GM10248 (cell line): ENCODE data around the gene ADGRV1.
"Not testable (repeated sequence)": the region's sequence is repeated elsewhere in the genome, so short reads cannot be mapped to it uniquely, and the experiment has no call there.

ENCODE experiments used
- CTCF ChIA-PET: fragments of 300-600 bp; sonication (Branson Sonifier 250); formaldehyde crosslinking; extraction: SDS; loops from one replicate; lab custom pipeline; 2021; ENCODE audit warnings: antibody characterized with exemption; lab: Yijun Ruan, JAX
- POLR2A ChIA-PET: fragments of 350-650 bp; sonication (Branson Sonifier 250); formaldehyde crosslinking; extraction: SDS; loops from one replicate; lab custom pipeline; 2020; ENCODE audit warnings: antibody characterized with exemption; lab: Yijun Ruan, JAX
- DNase-seq: peaks from one replicate; pipeline ENCODE4 v3.0.0; 2012; ENCODE audit errors: extremely low spot score
- TF ChIP-seq, protein P1 (sequence below): IDR thresholded peaks from 2 replicates; pipeline ENCODE4 v1.5.1; 2012; ENCODE audit warnings: mild to moderate bottlenecking, low read depth; ENCODE audit errors: extremely low read depth, missing control alignments, control extremely low read depth

ADGRV1 gene

DNA sequence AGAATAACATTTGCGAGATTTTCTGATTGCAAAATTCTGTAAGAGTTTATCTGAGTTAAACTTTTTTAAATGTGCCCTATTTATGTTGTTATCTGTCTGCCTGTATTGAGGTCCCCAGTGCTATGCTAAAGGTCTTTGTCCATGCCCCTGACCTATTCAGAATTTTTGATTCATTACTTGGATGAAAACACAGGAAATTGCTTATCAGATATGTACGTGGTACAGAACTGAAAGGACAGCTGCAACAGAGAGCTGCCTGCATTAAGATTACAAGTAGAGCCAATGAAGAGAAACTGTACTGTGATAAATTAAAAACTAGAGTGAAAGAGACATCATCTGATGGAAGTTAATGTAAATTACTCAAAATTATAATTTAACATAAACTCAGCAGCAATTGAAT lies 408.8 kb downstream of the ADGRV1 start:
- no peak for DNase-seq
- POLR2A ChIA-PET: no interaction called here
- TF ChIP-seq, protein P1, sequence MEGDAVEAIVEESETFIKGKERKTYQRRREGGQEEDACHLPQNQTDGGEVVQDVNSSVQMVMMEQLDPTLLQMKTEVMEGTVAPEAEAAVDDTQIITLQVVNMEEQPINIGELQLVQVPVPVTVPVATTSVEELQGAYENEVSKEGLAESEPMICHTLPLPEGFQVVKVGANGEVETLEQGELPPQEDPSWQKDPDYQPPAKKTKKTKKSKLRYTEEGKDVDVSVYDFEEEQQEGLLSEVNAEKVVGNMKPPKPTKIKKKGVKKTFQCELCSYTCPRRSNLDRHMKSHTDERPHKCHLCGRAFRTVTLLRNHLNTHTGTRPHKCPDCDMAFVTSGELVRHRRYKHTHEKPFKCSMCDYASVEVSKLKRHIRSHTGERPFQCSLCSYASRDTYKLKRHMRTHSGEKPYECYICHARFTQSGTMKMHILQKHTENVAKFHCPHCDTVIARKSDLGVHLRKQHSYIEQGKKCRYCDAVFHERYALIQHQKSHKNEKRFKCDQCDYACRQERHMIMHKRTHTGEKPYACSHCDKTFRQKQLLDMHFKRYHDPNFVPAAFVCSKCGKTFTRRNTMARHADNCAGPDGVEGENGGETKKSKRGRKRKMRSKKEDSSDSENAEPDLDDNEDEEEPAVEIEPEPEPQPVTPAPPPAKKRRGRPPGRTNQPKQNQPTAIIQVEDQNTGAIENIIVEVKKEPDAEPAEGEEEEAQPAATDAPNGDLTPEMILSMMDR: no peak
- CTCF ChIA-PET: interaction anchor here (2.3 kb wide), 1 partner anchor 15 kb away, joined by 6 read pairs; no protein-coding TSS in a partner anchor

DNA sequence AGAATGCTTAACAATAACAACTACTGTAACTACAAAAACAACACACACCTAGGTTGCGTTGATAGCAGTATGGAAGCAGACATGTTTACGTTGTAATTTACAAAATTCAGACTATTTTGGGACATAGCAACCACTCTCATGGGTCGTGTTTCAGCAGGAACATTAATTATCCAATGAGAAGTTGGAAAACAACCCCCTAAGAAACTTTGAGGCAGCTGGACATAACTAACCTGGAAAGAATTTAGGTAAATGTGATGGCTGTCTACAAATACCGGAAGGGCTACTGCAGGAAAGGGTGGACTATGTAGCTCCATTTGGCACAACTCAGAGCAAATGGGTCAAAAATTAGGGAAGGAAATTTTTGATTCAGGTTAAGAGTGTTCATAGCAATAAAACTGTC lies 409.3 kb downstream of the ADGRV1 start:
- ChIA-PET CTCF (no interaction called here), POLR2A (no interaction called here)

DNA sequence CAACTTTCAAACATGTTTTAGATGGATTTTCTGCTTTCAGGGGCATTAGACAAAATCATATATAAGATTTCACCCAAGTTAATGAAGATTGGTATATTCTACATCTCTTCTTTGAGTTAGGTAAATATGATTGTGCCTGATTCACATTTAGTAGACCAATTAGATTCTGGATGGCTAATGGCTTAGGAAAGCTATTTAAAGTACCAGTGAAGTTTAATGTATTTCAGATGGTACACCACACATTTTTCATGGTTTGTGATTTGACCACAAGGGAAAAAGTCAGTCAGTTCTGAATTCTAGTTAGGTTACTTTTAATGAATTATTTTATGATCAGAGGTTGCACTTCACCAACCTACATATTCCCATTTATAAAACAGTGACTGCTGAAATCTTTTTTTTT lies 409.7 kb downstream of the ADGRV1 start:
- TF ChIP-seq, protein P1: no peak
- CTCF ChIA-PET: no interaction called here
- POLR2A ChIA-PET: no interaction called here
- DNase-seq: no peak

More for the DNA sequence above, 409.3 kb downstream of the ADGRV1 start:
- TF ChIP-seq, protein P1: no peak
- DNase-seq: no peak

DNA sequence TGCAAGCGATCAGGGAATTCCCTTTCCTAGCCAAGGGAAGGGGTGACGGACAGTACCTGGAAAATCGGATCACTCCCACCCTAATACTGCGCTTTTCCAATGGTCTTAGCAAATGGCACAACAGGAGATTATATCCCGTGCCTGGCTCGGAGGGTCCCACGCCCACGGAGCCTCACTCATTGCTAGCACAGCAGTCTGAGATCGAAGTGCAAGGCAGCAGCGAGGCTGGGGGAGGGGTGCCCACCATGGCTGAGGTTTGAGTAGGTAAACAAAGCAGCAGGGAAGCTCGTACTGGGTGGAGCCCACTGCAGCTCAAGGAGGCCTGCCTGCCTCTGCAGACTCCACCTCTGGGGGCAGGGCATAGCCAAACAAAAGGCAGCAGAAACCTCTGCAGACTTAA lies 411.3 kb downstream of the ADGRV1 start:
- CTCF ChIA-PET: interaction anchor here (1.4 kb wide), 1 partner anchor 8 kb away, joined by 3 read pairs; no protein-coding TSS in a partner anchor

GRCh38 chr5:90981177-90981576 lies 422.6 kb downstream of the ADGRV1 start:
- DNase-seq: no peak
- ChIA-PET CTCF (interaction anchor here (1.0 kb wide), 1 partner anchor 26 kb away, joined by 3 read pairs; no protein-coding TSS in a partner anchor), POLR2A (no interaction called here)

More for the DNA sequence above, 411.3 kb downstream of the ADGRV1 start:
- DNase-seq, POLR2A ChIA-PET: not testable (repeated sequence)

GRCh38 chr5:90981821-90982220 lies 423.2 kb downstream of the ADGRV1 start:
- CTCF ChIA-PET: interaction anchor here (1.5 kb wide), 1 partner anchor 15 kb away, joined by 6 read pairs; no protein-coding TSS in a partner anchor
- TF ChIP-seq, protein P1: no peak
- POLR2A ChIA-PET: no interaction called here
- DNase-seq: no peak

More at GRCh38 chr5:90981177-90981576, 422.6 kb downstream of the ADGRV1 start:
- TF ChIP-seq, protein P1: no peak

GRCh38 chr5:90982576-90982975 lies 424.0 kb downstream of the ADGRV1 start:
- ChIA-PET CTCF (interaction anchor here (0.8 to 1.5 kb wide), 3 partner anchors 12 to 51 kb away, joined by 3 to 6 read pairs (median 4); no protein-coding TSS in a partner anchor), POLR2A (no interaction called here)
- TF ChIP-seq, protein P1: no peak
- DNase-seq: no peak
